Gastroesophageal sphincter (tissue), 4 donors: ENCODE results near the gene SLC16A12. TPM values are rescaled to one million over a fixed set of nuclear protein-coding genes. Genes with fewer than 3 reads are reported as not detected.

ENCODE experiments used
- ATAC-seq: fragments of 150-250 bp; one replicate; pipeline ENCODE4 v1.9.1; 2016; ENCODE audit warnings: mild to moderate bottlenecking, moderate library complexity
- H3K27ac ChIP-seq, 4 donors: fragments of 200-600 bp; sonication (generic) in 3 of 4; 1 replicate in 3 of 4; 2 replicates in 1 of 4; pipeline ENCODE4 v1.5.1; 2016 to 2019
- H3K27me3 ChIP-seq: fragments of 200-600 bp; sonication (generic); one replicate; pipeline ENCODE4 v1.5.1; 2019
- H3K36me3 ChIP-seq, 2 donors: fragments of 200-600 bp; sonication (generic); one replicate each; pipeline ENCODE4 v1.5.1; 2019; ENCODE audit warnings: control low read depth in 1 of 2
- H3K4me1 ChIP-seq, 3 donors: fragments of 200-600 bp; sonication (generic); 1 replicate in 2 of 3; 2 replicates in 1 of 3; pipeline ENCODE4 v1.5.1; 2016 to 2019; ENCODE audit warnings: control low read depth in 2 of 3
- H3K4me3 ChIP-seq, 2 donors: fragments of 200-600 bp; sonication (generic); one replicate each; pipeline ENCODE4 v1.5.1; 2019; ENCODE audit warnings: mild to moderate bottlenecking in 1 of 2, moderate library complexity in 1 of 2
- H3K9me3 ChIP-seq, 3 donors: fragments of 200-600 bp; sonication (generic); one replicate each; pipeline ENCODE4 v1.5.1; 2017 to 2019; ENCODE audit warnings: control low read depth in 2 of 3
- EP300 ChIP-seq: sonication (generic); formaldehyde crosslinking; IDR thresholded peaks from one replicate; pipeline ENCODE4 v1.6.1; 2017; ENCODE audit warnings: antibody characterized with exemption, mild to moderate bottlenecking
- POLR2A ChIP-seq, 2 donors: fragments of 450-650 bp; IDR thresholded peaks; one replicate each; pipeline ENCODE4 v1.6.1; 2017; ENCODE audit warnings: antibody characterized with exemption in 2 of 2, mild to moderate bottlenecking in 2 of 2, moderate library complexity in 1 of 2
- POLR2AphosphoS5 ChIP-seq: sonication (generic); formaldehyde crosslinking; IDR thresholded peaks from one replicate; pipeline ENCODE4 v1.6.1; 2017; ENCODE audit warnings: antibody characterized with exemption
- WGBS, 2 donors: methylation state at CpG; one replicate each; pipeline ENCODE4 v1.1.5; 2018; ENCODE audit warnings: low coverage in 1 of 2; 5-methylcytosine and 5-hydroxymethylcytosine counted together
- total RNA-seq, 4 donors: library from RNA; depleted of rRNA; stranded (reverse); fragments of >200 nt; gene quantifications; one replicate each; pipeline ENCODE4 v1.1.0, GENCODE V29; 2016
- TF ChIP-seq, protein P1 (sequence below), 4 experiments: fragments of 200-600 bp in 2 of 4; fragments of 450-650 bp in 2 of 4; sonication (generic) in 1 of 4; IDR thresholded peaks; one replicate each; pipeline ENCODE4 v1.5.1; 2017 to 2019; ENCODE audit warnings: antibody characterized with exemption in 4 of 4, mild to moderate bottlenecking in 2 of 4, moderate library complexity in 2 of 4

Gene SLC16A12
- total RNA-seq, 4 donors from 2014 or later = 1.7 to 11.7 (median 2.4) TPM

DNA sequence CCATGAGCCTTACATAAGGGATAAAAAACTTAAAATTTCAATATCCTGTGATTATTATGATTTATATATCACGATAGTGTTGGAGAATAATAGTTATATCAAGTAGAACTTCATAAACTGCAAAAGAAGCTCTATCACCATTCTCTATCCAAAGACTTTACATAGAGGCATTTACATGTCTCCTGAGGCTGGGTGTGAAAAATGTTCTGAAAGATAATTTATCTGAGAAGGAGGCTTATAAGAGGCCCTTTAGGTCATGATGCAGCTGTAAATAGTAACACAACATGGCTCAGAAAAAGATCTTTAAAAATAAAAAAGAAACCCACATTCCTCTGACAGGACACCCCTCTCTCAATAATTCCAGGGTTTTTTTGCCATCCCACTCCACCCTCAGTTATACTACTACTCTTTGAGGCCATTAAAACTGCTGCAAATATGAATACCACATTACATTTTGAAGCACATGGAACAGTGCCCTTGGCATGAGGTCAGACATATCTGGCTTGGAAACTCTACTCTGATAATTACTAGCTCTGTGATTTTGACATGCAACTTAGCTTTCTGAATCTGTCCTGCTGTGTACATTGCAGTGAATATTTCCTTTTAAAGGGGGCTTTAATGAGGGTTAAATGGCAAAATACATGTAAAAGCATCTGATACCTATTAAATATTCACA, 55.5 kb downstream of the SLC16A12 start:
- peak; percentile 65 for TF ChIP-seq POLR2AphosphoS5
- TF ChIP-seq POLR2A (IDR thresholded peaks at IDR 0.05) = no peak
- Histone ChIP-seq H3K4me3 (no peak overlapping the region), H3K4me1 (peaks cover 42 to 75% (median 56%) of the 10 kb centered on the region in 3 donors), H3K27me3 (no peaks in the 10 kb centered on the region), H3K27ac (peak overlapping the region; percentile 82 to 99 (median 86)), H3K9me3 (no peaks in the 10 kb centered on the region), H3K36me3 (no peaks in the 10 kb centered on the region)
- WGBS, 2 donors = 78 to 85% methylated on average over 1 of the region's 1 CpG
- no peak for ATAC-seq

DNA sequence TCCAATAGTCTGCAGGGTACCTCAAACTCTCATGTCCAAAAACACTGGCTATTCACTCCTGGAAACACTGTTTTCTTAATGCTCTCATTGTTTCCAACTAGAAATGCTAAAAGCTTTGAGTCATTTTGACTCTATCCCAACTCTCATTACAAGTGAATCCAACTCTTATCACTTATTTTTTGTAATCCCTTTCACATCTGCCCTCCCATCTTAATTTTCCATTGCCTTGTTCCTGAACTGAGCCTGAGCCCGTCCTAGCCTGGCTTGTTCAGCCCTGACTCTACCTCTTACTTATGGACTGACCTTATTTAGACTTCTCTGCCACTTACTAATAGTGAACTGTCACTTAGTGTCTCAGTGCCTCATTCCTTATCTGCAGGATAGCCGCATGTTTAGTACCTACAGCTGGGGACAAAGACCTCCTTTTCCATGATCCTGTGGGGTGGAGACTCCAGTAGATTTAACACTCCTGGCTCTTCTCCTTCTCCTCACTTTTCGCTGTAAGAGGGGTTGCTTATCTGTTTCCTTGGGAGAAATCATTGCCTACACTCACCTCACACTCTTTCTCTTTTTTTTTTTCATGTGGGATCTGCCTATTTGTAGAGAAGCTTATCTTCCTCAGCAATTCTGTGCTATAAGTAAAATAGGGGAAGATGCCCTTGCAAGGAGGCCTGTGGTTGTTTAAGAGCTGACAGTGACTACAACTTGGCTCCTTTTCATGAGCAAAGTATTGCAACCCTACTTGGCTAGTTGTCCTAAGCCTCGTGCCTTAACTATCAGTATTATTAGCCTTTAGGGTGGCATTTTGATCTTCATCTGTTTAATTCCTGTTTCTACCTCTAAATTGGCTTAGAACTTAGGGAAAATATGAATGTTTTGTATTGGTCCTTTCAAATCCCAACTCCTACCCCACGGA, 56.4 kb downstream of the SLC16A12 start:
- ATAC-seq = peak; percentile 5
- H3K9me3 ChIP-seq = no peaks in the 10 kb centered on the region
- WGBS, 2 donors = 46 to 62% methylated on average over 5 of the region's 5 CpGs
- H3K4me3 ChIP-seq = no peak overlapping the region
- H3K36me3 ChIP-seq = no peaks in the 10 kb centered on the region
- no peaks in the 10 kb centered on the region for H3K27me3 ChIP-seq
- peak overlapping the region; percentile 82 to 99 (median 86) for H3K27ac ChIP-seq
- peaks cover 43 to 84% (median 56%) of the 10 kb centered on the region in 3 donors for H3K4me1 ChIP-seq
- TF ChIP-seq EP300 (no peak), POLR2A (IDR thresholded peaks at IDR 0.05) (no peak), POLR2AphosphoS5 (peak; percentile 22)
- TF ChIP-seq, protein P1, sequence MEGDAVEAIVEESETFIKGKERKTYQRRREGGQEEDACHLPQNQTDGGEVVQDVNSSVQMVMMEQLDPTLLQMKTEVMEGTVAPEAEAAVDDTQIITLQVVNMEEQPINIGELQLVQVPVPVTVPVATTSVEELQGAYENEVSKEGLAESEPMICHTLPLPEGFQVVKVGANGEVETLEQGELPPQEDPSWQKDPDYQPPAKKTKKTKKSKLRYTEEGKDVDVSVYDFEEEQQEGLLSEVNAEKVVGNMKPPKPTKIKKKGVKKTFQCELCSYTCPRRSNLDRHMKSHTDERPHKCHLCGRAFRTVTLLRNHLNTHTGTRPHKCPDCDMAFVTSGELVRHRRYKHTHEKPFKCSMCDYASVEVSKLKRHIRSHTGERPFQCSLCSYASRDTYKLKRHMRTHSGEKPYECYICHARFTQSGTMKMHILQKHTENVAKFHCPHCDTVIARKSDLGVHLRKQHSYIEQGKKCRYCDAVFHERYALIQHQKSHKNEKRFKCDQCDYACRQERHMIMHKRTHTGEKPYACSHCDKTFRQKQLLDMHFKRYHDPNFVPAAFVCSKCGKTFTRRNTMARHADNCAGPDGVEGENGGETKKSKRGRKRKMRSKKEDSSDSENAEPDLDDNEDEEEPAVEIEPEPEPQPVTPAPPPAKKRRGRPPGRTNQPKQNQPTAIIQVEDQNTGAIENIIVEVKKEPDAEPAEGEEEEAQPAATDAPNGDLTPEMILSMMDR (IDR thresholded peaks at IDR 0.05) = no peak

DNA sequence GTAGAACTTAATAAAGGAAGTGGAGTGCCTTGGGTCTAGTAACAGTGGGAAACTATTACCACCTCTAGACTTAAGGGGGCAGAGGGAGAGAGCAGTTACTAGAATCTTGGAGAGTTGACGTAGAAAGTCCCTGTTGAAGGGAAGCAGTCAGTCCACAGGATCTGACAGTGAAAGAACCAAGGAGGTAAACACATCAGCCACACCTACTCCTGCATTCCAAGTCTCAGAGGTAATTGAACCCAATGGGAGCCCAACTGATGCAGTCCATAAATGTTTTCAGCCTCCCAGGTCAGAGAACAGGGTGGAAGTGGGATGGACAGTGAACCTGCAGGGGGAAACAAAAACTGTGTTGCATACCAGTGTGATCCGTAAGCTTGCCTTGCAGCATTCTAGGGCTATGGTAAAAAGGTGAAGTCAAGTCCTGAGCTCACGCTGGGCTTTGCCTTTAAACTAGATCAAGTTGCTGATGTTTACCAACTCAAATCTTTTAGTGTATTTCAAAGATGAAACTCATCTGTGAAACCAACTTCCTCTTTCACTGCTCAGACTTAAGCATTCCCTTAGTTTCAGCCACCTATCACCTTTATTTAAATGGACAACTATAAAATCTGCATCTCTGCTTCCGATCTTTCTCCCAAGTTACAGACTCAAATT, 57.2 kb downstream of the SLC16A12 start:
- Histone ChIP-seq H3K27me3 (no peaks in the 10 kb centered on the region), H3K9me3 (no peaks in the 10 kb centered on the region), H3K4me3 (no peak overlapping the region), H3K27ac (peak overlapping the region; percentile 82 to 99 (median 86)), H3K36me3 (no peaks in the 10 kb centered on the region), H3K4me1 (peaks cover 43 to 87% (median 56%) of the 10 kb centered on the region in 3 donors)
- WGBS, 2 donors = 66 to 71% methylated on average over 3 to 4 of the region's 4 CpGs
- no peak for ATAC-seq
- TF ChIP-seq, protein P1 (IDR thresholded peaks at IDR 0.05) = peak in 1 of 4 experiments; percentile 10
- TF ChIP-seq EP300 = no peak

DNA sequence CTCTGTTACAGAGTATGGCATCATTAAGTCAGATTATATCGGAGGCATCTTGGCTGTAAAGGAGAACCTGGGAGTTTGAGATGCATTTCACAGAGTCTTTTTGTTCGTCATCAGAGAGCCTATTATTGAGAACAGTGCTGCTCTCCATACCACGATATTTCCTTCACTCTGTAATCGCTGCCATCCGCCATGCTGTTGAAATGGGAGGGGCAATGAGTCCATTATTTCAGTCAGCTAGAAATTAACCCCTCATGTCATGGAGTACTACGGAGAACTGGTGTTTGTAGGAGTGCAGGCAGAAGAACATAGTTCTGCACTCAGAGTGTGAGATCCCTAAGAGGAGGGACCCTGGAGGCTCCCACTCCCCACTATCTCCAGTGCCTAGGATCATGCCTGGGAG, 59.2 kb downstream of the SLC16A12 start:
- Histone ChIP-seq H3K4me1 (peaks cover 38 to 74% (median 49%) of the 10 kb centered on the region in 3 donors), H3K36me3 (no peaks in the 10 kb centered on the region), H3K4me3 (no peak overlapping the region), H3K9me3 (no peaks in the 10 kb centered on the region), H3K27me3 (no peaks in the 10 kb centered on the region), H3K27ac (peak overlapping the region; percentile 83 to 99 (median 86))
- no peak for ATAC-seq
- TF ChIP-seq EP300 (no peak), POLR2A (IDR thresholded peaks at IDR 0.05) (no peak), POLR2AphosphoS5 (no peak)
- TF ChIP-seq, protein P1 (IDR thresholded peaks at IDR 0.05) = no peak
- 36 to 44% methylated on average over 6 of the region's 6 CpGs for WGBS, 2 donors

DNA sequence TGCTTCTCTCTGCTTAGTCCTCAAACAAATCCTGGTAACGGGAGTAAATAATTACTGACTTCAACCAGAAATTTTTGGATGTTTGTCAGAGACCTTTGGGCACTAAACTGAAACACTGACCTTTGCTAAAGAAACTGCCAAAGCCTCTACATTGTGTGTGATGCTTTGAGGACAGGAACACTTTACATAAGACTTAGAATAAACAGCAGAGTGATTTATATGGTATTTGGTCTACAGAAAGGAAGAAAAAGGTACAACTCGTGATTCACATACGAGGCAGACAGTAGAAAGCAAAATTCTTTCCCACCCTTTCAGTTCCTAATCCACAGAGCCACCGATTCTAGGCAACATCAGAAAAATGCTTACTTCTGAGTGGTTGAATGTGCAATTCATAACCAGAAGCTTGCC, 59.8 kb downstream of the SLC16A12 start:
- peak overlapping the region; percentile 83 to 99 (median 86) for H3K27ac ChIP-seq
- no peaks in the 10 kb centered on the region for H3K9me3 ChIP-seq
- TF ChIP-seq EP300 (no peak), POLR2AphosphoS5 (peak; percentile 89)
- no peaks in the 10 kb centered on the region for H3K36me3 ChIP-seq
- H3K4me1 ChIP-seq = peaks cover 33 to 69% (median 44%) of the 10 kb centered on the region in 3 donors
- H3K4me3 ChIP-seq = no peak overlapping the region
- H3K27me3 ChIP-seq = no peaks in the 10 kb centered on the region
- 7 to 20% methylated on average over 4 of the region's 4 CpGs for WGBS, 2 donors
- peak; percentile 49 for ATAC-seq
